Suprapubic skin (tissue), 3 donors: Measurements from ENCODE around the gene ADAP2.

ENCODE experiments used
- CTCF ChIP-seq, 2 donors: fragments of 200-600 bp in 1 of 2; fragments of 450-650 bp in 1 of 2; sonication (generic) in 1 of 2; IDR thresholded peaks; one replicate each; pipeline ENCODE4 v1.5.1; 2016 to 2019; ENCODE audit warnings: antibody characterized with exemption in 2 of 2, mild to moderate bottlenecking in 1 of 2, moderate library complexity in 1 of 2
- POLR2A ChIP-seq, 2 donors: fragments of 450-650 bp; IDR thresholded peaks; one replicate each; pipeline ENCODE4 v1.6.1; 2017; ENCODE audit warnings: antibody characterized with exemption in 2 of 2, mild to moderate bottlenecking in 2 of 2, moderate library complexity in 2 of 2

DNA sequence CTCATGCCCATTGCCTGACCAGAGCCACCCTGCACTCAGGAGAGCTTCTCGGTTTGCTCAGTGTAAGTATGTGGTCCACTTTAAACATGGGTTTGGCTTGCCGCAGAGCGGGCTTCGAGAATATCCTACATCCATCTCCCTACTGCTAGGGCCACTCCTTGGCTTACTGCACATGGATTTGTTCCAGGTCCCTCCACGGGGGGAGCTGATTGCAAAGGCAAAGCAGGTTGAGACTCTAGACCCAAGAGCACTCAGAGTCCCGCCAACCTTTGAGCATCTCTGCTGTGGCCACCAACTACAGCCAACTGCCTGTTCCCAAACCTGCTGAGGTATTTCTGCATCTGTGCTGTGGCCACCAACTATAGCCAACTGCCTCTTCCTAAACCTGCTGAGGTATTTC is 75.5 kb downstream of the ADAP2 start:
- no peak for TF ChIP-seq POLR2A (IDR thresholded peaks at IDR 0.05)
- TF ChIP-seq CTCF (IDR thresholded peaks at IDR 0.05), result no peak
